ENCODE measurements around the gene NFIA. TPM values are rescaled to one million over a fixed set of nuclear protein-coding genes. Genes with fewer than 3 reads are reported as not detected.

The NFIA gene
- total RNA-seq, 1 experiment from 2014 or later, result 20.9 TPM

GRCh38 chr1:61097722-61098121 lies 15.4 kb downstream of the NFIA start:
- H3K27me3 ChIP-seq (ENCODE audit: control insufficient read depth, insufficient read depth, low read length), result no peaks in the 10 kb centered on the region
- ATAC-seq (no peak), DNase-seq (ENCODE audit: low read depth, low spot score) (no peak)
- no peak overlapping the region for H3K27ac ChIP-seq (ENCODE audit: low read length)
- H3K4me3 ChIP-seq (ENCODE audit: low read depth in 2 of 2, low read length in 2 of 2), result no peak overlapping the region
- CTCF ChIA-PET, result no interaction called here
- no peak for TF ChIP-seq REST (IDR thresholded peaks at IDR 0.05; ENCODE audit: insufficient read depth in 1 of 2, low read depth in 2 of 2, low read length in 1 of 2)
- TF ChIP-seq POLR2AphosphoS5 (IDR thresholded peaks at IDR 0.05; ENCODE audit: low read depth, low read length), result no peak
- no peak for TF ChIP-seq SIN3A (IDR thresholded peaks at IDR 0.05; ENCODE audit: borderline replicate concordance, insufficient read depth, low read depth, low read length)
- no peak for TF ChIP-seq CTCF (IDR thresholded peaks at IDR 0.05)
- TF ChIP-seq TCF7L2 (IDR thresholded peaks at IDR 0.05; ENCODE audit: low read depth, low read length), result no peak
- no peaks in the 10 kb centered on the region for H3K36me3 ChIP-seq (ENCODE audit: control insufficient read depth, insufficient read depth, low read length)
- H3K9me3 ChIP-seq (ENCODE audit: control insufficient read depth, insufficient read depth, low read depth, low read length), result no peaks in the 10 kb centered on the region
- no TSS peak for BruUV-seq (replicated peaks)
- H3K4me1 ChIP-seq (ENCODE audit: control insufficient read depth, insufficient read depth, low read length), result peaks cover 1% of the 10 kb centered on the region
- in situ Hi-C loops (cut with HindIII; ENCODE audit: low pct_unique_long_range_greater_than_20kb, low sequenced_read_pairs) (no loop called here), intact Hi-C loops (cut with micrococcal nuclease; ENCODE audit: unreplicated experiment) (no loop called here)
- POLR2A ChIA-PET, result no interaction called here

- ATAC-seq (no peak), DNase-seq (ENCODE audit: low read depth, low spot score) (no peak)
- no peak for TF ChIP-seq POLR2AphosphoS5 (IDR thresholded peaks at IDR 0.05; ENCODE audit: low read depth, low read length)
- no peak for TF ChIP-seq REST (IDR thresholded peaks at IDR 0.05; ENCODE audit: insufficient read depth in 1 of 2, low read depth in 2 of 2, low read length in 1 of 2)
- TF ChIP-seq CTCF (IDR thresholded peaks at IDR 0.05), result no peak
- TF ChIP-seq TCF7L2 (IDR thresholded peaks at IDR 0.05; ENCODE audit: low read depth, low read length), result no peak
- Histone ChIP-seq H3K36me3 (ENCODE audit: control insufficient read depth, insufficient read depth, low read length) (no peaks in the 10 kb centered on the region), H3K4me1 (ENCODE audit: control insufficient read depth, insufficient read depth, low read length) (peaks cover 4% of the 10 kb centered on the region), H3K27ac (ENCODE audit: low read length) (no peak overlapping the region), H3K27me3 (ENCODE audit: control insufficient read depth, insufficient read depth, low read length) (no peaks in the 10 kb centered on the region), H3K9me3 (ENCODE audit: control insufficient read depth, insufficient read depth, low read depth, low read length) (no peaks in the 10 kb centered on the region), H3K4me3 (ENCODE audit: low read depth in 2 of 2, low read length in 2 of 2) (no peak overlapping the region)
- ChIA-PET CTCF (no interaction called here), POLR2A (interaction anchor here (0.6 kb wide), 1 partner anchor 50 kb away, joined by 4 read pairs; no protein-coding TSS in a partner anchor)
- in situ Hi-C loops (cut with HindIII; ENCODE audit: low pct_unique_long_range_greater_than_20kb, low sequenced_read_pairs) (no loop called here), intact Hi-C loops (cut with micrococcal nuclease; ENCODE audit: unreplicated experiment) (no loop called here)
- no TSS peak for BruUV-seq (replicated peaks)
Observed at GRCh38 chr1:61098333-61098732, 16.0 kb downstream of the NFIA start.

All from Panc1 (cell line).